CD4-positive, alpha-beta memory T cell (primary cell): ENCODE results near the gene FLOT1. TPM values are rescaled to one million over a fixed set of nuclear protein-coding genes. Genes with fewer than 3 reads are reported as not detected.
"Not testable (repeated sequence)": the region's sequence is repeated elsewhere in the genome, so short reads cannot be mapped to it uniquely, and the experiment has no call there.

Source experiments
- CTCF ChIA-PET: fragments of 350-600 bp; sonication (Branson Sonifier 250); formaldehyde crosslinking; loops from one replicate; lab custom pipeline; 2021; ENCODE audit warnings: inconsistent platforms; ENCODE audit not compliant: partially characterized antibody; lab: Charles Lee
- POLR2A ChIA-PET: fragments of 350-600 bp; sonication (Branson Sonifier 250); formaldehyde crosslinking; loops from one replicate; lab custom pipeline; 2021; ENCODE audit not compliant: partially characterized antibody; lab: Charles Lee
- DNase-seq, 5 donors: peaks; one replicate each; pipeline versions ENCODE4 v3.0.0 to v3.0.0-alpha.2; 2020 to 2022; ENCODE audit warnings: mixed read lengths in 1 of 5
- H3K27ac ChIP-seq: one replicate; pipeline ENCODE4 v1.7.0; 2013; ENCODE audit warnings: low read depth, low read length
- H3K27me3 ChIP-seq: 2 replicates; pipeline ENCODE4 v1.7.0; 2013; ENCODE audit warnings: mild to moderate bottlenecking, low read length, moderate library complexity; ENCODE audit not compliant: insufficient read depth
- H3K36me3 ChIP-seq: 2 replicates; pipeline ENCODE4 v1.7.0; 2013; ENCODE audit warnings: mild to moderate bottlenecking, low read length, moderate library complexity; ENCODE audit not compliant: insufficient read depth
- H3K4me1 ChIP-seq: 2 replicates; pipeline ENCODE4 v1.7.0; 2013; ENCODE audit warnings: mild to moderate bottlenecking, low read length, moderate library complexity; ENCODE audit not compliant: insufficient read depth
- H3K4me3 ChIP-seq, 2 donors: one replicate each; pipeline ENCODE4 v1.7.0; 2013; ENCODE audit warnings: low read length in 2 of 2, mild to moderate bottlenecking in 1 of 2
- H3K9me3 ChIP-seq, 2 donors: one replicate each; pipeline ENCODE4 v1.7.0; 2013; ENCODE audit warnings: low read length in 2 of 2, control low read depth in 1 of 2; ENCODE audit not compliant: control insufficient read depth in 1 of 2
- H3K27ac Mint-ChIP-seq, 7 donors: one replicate each; pipeline ENCODE4 v1.8.0; 2020 to 2021; ENCODE audit warnings: mixed read lengths in 7 of 7, mild to moderate bottlenecking in 6 of 7, inconsistent platforms in 3 of 7, moderate library complexity in 3 of 7
- H3K27me3 Mint-ChIP-seq, 2 donors: one replicate each; pipeline ENCODE4 v1.8.0; 2020 to 2021; ENCODE audit warnings: mixed read lengths in 2 of 2
- H3K36me3 Mint-ChIP-seq, 2 donors: one replicate each; pipeline ENCODE4 v1.8.0; 2020 to 2021; ENCODE audit warnings: mixed read lengths in 2 of 2, inconsistent platforms in 1 of 2, mild to moderate bottlenecking in 1 of 2
- H3K4me1 Mint-ChIP-seq, 4 donors: one replicate each; pipeline ENCODE4 v1.8.0; 2020 to 2021; ENCODE audit warnings: mixed read lengths in 4 of 4, mild to moderate bottlenecking in 1 of 4
- H3K4me3 Mint-ChIP-seq, 8 donors: one replicate each; pipeline ENCODE4 v1.8.0; 2020 to 2021; ENCODE audit warnings: mixed read lengths in 8 of 8, mild to moderate bottlenecking in 7 of 8, moderate library complexity in 6 of 8, inconsistent platforms in 3 of 8
- H3K9me3 Mint-ChIP-seq, 8 donors: one replicate each; pipeline ENCODE4 v1.8.0; 2020 to 2021; ENCODE audit warnings: mixed read lengths in 8 of 8, mild to moderate bottlenecking in 5 of 8, inconsistent platforms in 3 of 8, moderate library complexity in 1 of 8
- intact Hi-C: fragments of 100-400 bp; cut with micrococcal nuclease; formaldehyde crosslinking; loops from one replicate; pipeline ENCODE4 v1.15.1; 2023
- polyA plus RNA-seq, 2 donors: library from polyadenylated mRNA; unstranded; fragments of 300-500 nt; fragmentation: Illumina TruSeq; gene quantifications; one replicate each; pipeline ENCODE4 v1.2.3, GENCODE V29; 2021
- total RNA-seq, 2 experiments: library from RNA; stranded (reverse); gene quantifications; one replicate each; pipeline ENCODE4 v1.2.3, GENCODE V29; 2021

Gene FLOT1
- total and polyA plus RNA-seq, 4 experiments from 2014 or later = 74.6 to 82.1 (median 76.9) TPM

DNA sequence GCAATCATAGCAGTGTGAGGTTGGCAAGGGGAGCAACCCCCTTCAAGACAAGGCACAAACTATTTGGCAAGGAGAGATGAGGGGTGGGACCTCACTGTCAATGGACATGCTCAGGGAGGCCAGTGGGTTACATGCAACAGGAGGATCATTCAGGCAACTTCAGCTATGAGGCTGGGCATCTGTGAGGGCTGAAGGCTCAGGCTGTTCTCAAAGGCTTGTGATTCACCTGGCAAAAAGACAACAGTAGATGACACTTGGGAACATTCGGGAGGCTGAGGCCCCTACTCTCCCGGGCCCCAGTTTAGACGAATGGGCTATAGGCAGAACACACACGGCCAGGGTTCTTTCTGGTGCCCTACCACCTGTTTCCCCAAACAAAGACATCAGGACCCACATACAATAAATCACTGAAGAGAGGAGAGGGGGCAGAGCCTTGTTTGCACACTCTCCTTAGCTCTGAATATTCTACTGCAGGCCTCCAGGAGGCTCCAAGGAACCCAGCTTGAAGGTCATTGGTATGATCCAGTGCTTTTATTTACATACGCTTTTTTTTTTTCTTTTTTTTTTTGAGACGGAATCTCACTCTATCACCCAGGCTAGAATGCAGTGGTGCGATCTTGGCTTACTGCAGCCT, 14.4 kb downstream of the FLOT1 start:
- Mint-ChIP-seq H3K9me3 (no peaks in the 10 kb centered on the region), H3K36me3 (peaks cover 31 to 53% of the 10 kb centered on the region in 2 donors), H3K4me3 (peak overlapping the region in 1 of 8 donors; percentile 46), H3K4me1 (peaks cover 12 to 54% (median 40%) of the 10 kb centered on the region in 4 donors), H3K27me3 (no peaks in the 10 kb centered on the region), H3K27ac (peak overlapping the region in 5 of 7 donors; percentile 24 to 75 (median 64))
- Histone ChIP-seq H3K4me3 (no peak overlapping the region), H3K27me3 (no peaks in the 10 kb centered on the region), H3K27ac (no peak overlapping the region), H3K36me3 (peaks cover 57% of the 10 kb centered on the region), H3K4me1 (peaks cover 45% of the 10 kb centered on the region), H3K9me3 (no peaks in the 10 kb centered on the region)
- intact Hi-C loops = no loop called here
- ChIA-PET POLR2A (interaction anchor here (0.6 to 47.0 kb wide), 6 partner anchors 11 to 426 kb away, joined by 3 to 1474 read pairs (median 3); partner anchors contain the start of genes DHX16, MDC1, NRM and PPP1R18), CTCF (interaction anchor here (1.2 to 23.1 kb wide), 7 partner anchors 10 to 249 kb away, joined by 3 to 865 read pairs (median 8); partner anchors contain the start of gene DHX16)
- no peak for DNase-seq

DNA sequence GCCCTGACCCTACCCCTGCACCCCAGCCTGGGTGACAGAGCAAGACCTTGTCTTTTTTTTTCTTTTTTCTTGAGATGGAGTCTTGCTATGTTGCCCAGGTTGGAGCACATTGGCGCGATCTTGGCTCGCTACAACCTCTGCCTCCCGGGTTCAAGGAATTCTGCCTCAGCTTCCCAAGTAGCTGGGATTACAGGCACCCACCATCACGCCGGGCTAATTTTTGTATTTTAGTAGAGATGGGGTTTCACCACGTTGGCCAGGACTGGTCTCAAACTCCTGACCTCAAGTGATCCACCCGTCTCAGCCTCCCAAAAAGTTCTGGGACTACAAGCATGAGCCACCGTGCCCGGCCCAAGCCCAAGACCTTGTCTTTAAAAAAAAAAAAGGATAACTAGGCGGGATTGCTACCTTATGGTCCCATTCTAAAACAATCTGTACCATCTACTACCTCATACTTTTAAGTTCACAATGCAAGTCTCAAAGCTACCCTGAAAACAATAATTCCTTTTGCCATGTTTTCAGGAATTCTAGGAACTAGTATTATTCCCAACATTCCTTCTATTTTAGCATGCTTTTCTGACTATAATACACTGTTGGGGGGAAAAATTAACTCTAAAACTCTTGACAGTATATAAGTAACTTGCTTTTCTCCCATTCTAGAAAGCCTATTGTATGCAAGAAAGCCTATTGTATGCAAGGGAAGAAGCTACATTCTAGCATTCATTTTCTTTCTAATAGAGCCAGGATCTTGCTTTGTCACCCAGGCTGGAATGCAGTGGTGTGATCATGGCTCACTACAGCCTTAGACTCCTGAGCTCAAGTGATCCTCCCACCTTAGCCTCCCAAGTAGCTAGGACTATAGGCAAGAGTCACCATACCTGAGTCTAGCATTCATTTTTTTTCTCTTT, 15.7 kb downstream of the FLOT1 start:
- intact Hi-C loops = no loop called here
- H3K9me3 ChIP-seq = no peaks in the 10 kb centered on the region
- DNase-seq = no peak
- H3K4me1 ChIP-seq = peaks cover 58% of the 10 kb centered on the region
- Mint-ChIP-seq H3K27me3 (no peaks in the 10 kb centered on the region), H3K4me3 (no peak overlapping the region), H3K36me3 (peaks cover 32 to 58% of the 10 kb centered on the region in 2 donors), H3K27ac (peak overlapping the region in 6 of 7 donors; percentile 17 to 72 (median 67)), H3K9me3 (peaks cover 0 to 4% (median 0%) of the 10 kb centered on the region in 8 donors), H3K4me1 (peaks cover 20 to 59% (median 45%) of the 10 kb centered on the region in 4 donors)
- no peak overlapping the region for H3K4me3 ChIP-seq
- POLR2A ChIA-PET = interaction anchor here (0.6 to 47.0 kb wide), 10 partner anchors 9 to 472 kb away, joined by 3 to 1474 read pairs (median 4); partner anchors contain the start of genes DHX16, MDC1, MRPS18B and NRM
- H3K36me3 ChIP-seq = peaks cover 61% of the 10 kb centered on the region
- no peaks in the 10 kb centered on the region for H3K27me3 ChIP-seq
- H3K27ac ChIP-seq = no peak overlapping the region
- CTCF ChIA-PET = interaction anchor here (0.7 to 23.1 kb wide), 9 partner anchors 10 to 245 kb away, joined by 3 to 865 read pairs (median 3); partner anchors contain the start of gene DHX16

DNA sequence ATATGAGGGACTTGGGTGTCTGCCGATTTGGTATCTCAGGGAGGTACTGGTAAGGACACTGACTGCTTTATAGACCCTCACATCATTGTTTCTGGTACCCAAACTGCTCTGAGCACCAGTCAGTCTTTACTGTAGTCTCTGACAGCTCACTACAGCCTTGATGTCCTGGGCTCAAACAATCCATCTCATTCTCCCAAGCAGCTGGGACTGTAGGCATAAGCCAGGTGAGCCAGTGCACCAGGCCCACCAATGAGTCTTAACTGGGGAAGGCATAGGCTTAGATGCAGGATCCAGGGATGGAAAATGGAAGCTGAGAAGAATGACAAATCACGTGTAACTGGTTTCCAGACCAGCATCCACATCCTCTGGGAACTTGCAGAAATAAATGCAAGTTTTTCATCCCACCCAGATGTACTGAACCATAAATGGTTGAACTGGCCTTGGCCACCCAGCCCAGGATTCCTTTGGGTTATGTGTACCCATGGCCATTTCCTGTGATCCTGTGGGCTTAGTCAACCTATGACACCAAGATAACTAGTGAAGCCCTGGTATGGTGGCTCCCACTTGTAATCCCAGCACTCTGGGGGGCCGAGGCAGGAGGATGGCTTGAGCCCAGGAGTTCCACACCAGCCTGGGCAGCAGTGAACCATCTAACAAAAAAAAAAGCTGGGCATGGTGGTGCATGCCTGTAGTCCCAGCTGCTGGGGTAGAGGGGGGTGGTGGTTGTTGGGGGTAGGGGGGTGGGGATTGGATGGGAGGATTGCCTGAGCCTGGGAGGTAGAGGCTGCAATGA, 16.6 kb downstream of the FLOT1 start:
- Histone ChIP-seq H3K27ac (no peak overlapping the region), H3K4me1 (peaks cover 53% of the 10 kb centered on the region), H3K9me3 (no peaks in the 10 kb centered on the region), H3K27me3 (no peaks in the 10 kb centered on the region), H3K36me3 (peaks cover 61% of the 10 kb centered on the region), H3K4me3 (no peak overlapping the region)
- no peak for DNase-seq
- peaks cover 32 to 64% of the 10 kb centered on the region in 2 donors for H3K36me3 Mint-ChIP-seq
- H3K9me3 Mint-ChIP-seq = peaks cover 0 to 6% (median 0%) of the 10 kb centered on the region in 8 donors
- CTCF ChIA-PET = interaction anchor here (1.1 to 23.1 kb wide), 6 partner anchors 11 to 244 kb away, joined by 3 to 865 read pairs (median 4); partner anchors contain the start of gene DHX16
- peaks cover 18 to 62% (median 43%) of the 10 kb centered on the region in 4 donors for H3K4me1 Mint-ChIP-seq
- H3K27me3 Mint-ChIP-seq = no peaks in the 10 kb centered on the region
- POLR2A ChIA-PET = interaction anchor here (0.8 to 47.0 kb wide), 7 partner anchors 9 to 185 kb away, joined by 3 to 1474 read pairs (median 5); partner anchors contain the start of genes DHX16, MDC1, NRM and PPP1R18
- intact Hi-C loops = no loop called here
- H3K4me3 Mint-ChIP-seq = no peak overlapping the region
- H3K27ac Mint-ChIP-seq = peak overlapping the region in 4 of 7 donors; percentile 37 to 99 (median 72)

DNA sequence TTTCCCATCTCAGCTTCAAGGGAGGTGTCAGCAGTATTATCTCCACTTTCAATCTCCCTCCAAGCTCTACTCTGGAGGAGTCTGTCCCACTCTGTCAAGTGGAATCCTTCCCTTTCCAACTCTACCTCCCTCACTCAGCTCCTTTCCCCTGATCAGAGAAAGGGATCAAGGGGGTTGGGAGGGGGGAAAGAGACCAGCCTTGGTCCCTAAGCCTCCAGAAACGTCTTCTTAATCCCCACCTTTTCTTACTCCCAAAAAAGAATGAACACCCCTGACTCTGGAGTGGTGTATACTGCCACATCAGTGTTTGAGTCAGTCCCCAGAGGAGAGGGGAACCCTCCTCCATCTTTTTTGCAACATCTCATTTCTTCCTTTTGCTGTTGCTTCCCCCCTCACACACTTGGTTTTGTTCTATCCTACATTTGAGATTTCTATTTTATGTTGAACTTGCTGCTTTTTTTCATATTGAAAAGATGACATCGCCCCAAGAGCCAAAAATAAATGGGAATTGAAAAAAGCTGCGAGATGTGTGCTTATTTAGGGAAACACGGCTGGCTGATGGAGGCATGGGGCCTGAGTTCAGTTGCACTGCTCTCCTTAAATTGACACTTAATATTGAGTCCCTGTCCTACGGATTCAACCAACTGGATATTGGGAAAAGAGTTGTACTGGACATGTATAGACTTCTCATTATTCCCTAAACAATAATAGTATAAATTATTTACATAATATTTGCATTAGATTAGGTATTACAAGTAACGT, 17.4 kb downstream of the FLOT1 start:
- peak overlapping the region in 1 of 8 donors; percentile 46 for H3K4me3 Mint-ChIP-seq
- H3K27ac ChIP-seq = no peak overlapping the region
- H3K36me3 ChIP-seq = peaks cover 57% of the 10 kb centered on the region
- H3K27me3 ChIP-seq = no peaks in the 10 kb centered on the region
- H3K9me3 Mint-ChIP-seq = peaks cover 0 to 6% (median 0%) of the 10 kb centered on the region in 8 donors
- no peaks in the 10 kb centered on the region for H3K27me3 Mint-ChIP-seq
- peaks cover 30 to 62% of the 10 kb centered on the region in 2 donors for H3K36me3 Mint-ChIP-seq
- ChIA-PET CTCF (interaction anchor here (1.3 to 23.1 kb wide), 3 partner anchors 11 to 180 kb away, joined by 3 to 865 read pairs (median 38); partner anchors contain the start of gene DHX16), POLR2A (interaction anchor here (0.9 to 47.0 kb wide), 4 partner anchors 11 to 111 kb away, joined by 3 to 1474 read pairs (median 80); partner anchors contain the start of genes DHX16, FLOT1, NRM and PPP1R18)
- DNase-seq = no peak
- H3K4me1 ChIP-seq = peaks cover 45% of the 10 kb centered on the region
- peaks cover 14 to 59% (median 35%) of the 10 kb centered on the region in 4 donors for H3K4me1 Mint-ChIP-seq
- no peak overlapping the region for H3K4me3 ChIP-seq
- H3K27ac Mint-ChIP-seq = peak overlapping the region; percentile 43 to 99 (median 65)
- intact Hi-C loops = no loop called here
- H3K9me3 ChIP-seq = no peaks in the 10 kb centered on the region

DNA sequence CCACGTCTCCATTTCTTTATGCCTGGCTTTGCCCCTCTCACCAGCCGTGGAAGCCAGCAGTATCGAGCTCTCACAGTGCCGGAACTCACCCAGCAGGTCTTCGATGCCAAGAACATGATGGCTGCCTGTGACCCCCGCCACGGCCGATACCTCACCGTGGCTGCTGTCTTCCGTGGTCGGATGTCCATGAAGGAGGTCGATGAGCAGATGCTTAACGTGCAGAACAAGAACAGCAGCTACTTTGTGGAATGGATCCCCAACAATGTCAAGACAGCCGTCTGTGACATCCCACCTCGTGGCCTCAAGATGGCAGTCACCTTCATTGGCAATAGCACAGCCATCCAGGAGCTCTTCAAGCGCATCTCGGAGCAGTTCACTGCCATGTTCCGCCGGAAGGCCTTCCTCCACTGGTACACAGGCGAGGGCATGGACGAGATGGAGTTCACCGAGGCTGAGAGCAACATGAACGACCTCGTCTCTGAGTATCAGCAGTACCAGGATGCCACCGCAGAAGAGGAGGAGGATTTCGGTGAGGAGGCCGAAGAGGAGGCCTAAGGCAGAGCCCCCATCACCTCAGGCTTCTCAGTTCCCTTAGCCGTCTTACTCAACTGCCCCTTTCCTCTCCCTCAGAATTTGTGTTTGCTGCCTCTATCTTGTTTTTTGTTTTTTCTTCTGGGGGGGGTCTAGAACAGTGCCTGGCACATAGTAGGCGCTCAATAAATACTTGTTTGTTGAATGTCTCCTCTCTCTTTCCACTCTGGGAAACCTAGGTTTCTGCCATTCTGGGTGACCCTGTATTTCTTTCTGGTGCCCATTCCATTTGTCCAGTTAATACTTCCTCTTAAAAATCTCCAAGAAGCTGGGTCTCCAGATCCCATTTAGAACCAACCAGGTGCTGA, 18.4 kb downstream of the FLOT1 start:
- H3K27me3 Mint-ChIP-seq, H3K9me3 Mint-ChIP-seq, H3K4me3 ChIP-seq, DNase-seq, H3K9me3 ChIP-seq, H3K27me3 ChIP-seq, intact Hi-C loops: not testable (repeated sequence)
- Histone ChIP-seq H3K4me1 (peaks cover 49% of the 10 kb centered on the region), H3K27ac (peak overlapping the region; percentile 16), H3K36me3 (peaks cover 49% of the 10 kb centered on the region)
- CTCF ChIA-PET = interaction anchor here (0.9 to 23.1 kb wide), 17 partner anchors 12 to 241 kb away, joined by 3 to 865 read pairs (median 8); partner anchors contain the start of genes ATAT1, DHX16, MRPS18B and PPP1R10
- POLR2A ChIA-PET = interaction anchor here (0.9 to 47.0 kb wide), 7 partner anchors 12 to 232 kb away, joined by 3 to 1474 read pairs (median 45); partner anchors contain the start of genes DHX16, FLOT1, NRM and PPP1R18
- Mint-ChIP-seq H3K36me3 (peaks cover 28 to 62% of the 10 kb centered on the region in 2 donors), H3K4me1 (peaks cover 21 to 64% (median 40%) of the 10 kb centered on the region in 4 donors), H3K4me3 (peak overlapping the region in 3 of 8 donors; percentile 24 to 30 (median 28)), H3K27ac (peak overlapping the region; percentile 75 to 99 (median 90))
